ENCODE data around the gene SCAPER.

GRCh38 chr15:76566276-76566675, 338.9 kb downstream of the SCAPER start:
- TF ChIP-seq, protein P1, sequence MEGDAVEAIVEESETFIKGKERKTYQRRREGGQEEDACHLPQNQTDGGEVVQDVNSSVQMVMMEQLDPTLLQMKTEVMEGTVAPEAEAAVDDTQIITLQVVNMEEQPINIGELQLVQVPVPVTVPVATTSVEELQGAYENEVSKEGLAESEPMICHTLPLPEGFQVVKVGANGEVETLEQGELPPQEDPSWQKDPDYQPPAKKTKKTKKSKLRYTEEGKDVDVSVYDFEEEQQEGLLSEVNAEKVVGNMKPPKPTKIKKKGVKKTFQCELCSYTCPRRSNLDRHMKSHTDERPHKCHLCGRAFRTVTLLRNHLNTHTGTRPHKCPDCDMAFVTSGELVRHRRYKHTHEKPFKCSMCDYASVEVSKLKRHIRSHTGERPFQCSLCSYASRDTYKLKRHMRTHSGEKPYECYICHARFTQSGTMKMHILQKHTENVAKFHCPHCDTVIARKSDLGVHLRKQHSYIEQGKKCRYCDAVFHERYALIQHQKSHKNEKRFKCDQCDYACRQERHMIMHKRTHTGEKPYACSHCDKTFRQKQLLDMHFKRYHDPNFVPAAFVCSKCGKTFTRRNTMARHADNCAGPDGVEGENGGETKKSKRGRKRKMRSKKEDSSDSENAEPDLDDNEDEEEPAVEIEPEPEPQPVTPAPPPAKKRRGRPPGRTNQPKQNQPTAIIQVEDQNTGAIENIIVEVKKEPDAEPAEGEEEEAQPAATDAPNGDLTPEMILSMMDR (conservative IDR thresholded peaks at IDR 0.05; ENCODE audit: low read depth, low read length): no peak
- no peak for TF ChIP-seq EZH2 (IDR thresholded peaks at IDR 0.05; ENCODE audit: borderline replicate concordance, low read depth, low read length, poor library complexity, severe bottlenecking)
